Activated CD4-positive, CD25-positive, alpha-beta regulatory T cell treated with anti-CD3 and anti-CD28 coated beads, Interleukin-2, amount 50 U/mL, for 72 hours (primary cell): Measurements from ENCODE around the gene GNG2.

Experiments used
- DNase-seq: peaks from one replicate; pipeline ENCODE4 v3.0.0; 2021

The GNG2 gene

GRCh38 chr14:52000019-52000582 lies 139.7 kb downstream of the GNG2 start:
- DNase-seq: no peak

- no peak for DNase-seq
Observed at GRCh38 chr14:52000696-52001095, 140.3 kb downstream of the GNG2 start.

- no peak for DNase-seq
Observed at GRCh38 chr14:52002542-52002941, 142.1 kb downstream of the GNG2 start.

GRCh38 chr14:52003324-52003723 lies 142.9 kb downstream of the GNG2 start:
- no peak for DNase-seq

GRCh38 chr14:52005625-52006024 lies 145.2 kb downstream of the GNG2 start:
- DNase-seq: no peak

GRCh38 chr14:52006361-52006760 lies 145.9 kb downstream of the GNG2 start:
- no peak for DNase-seq

GRCh38 chr14:52007211-52007610 lies 146.8 kb downstream of the GNG2 start:
- DNase-seq: no peak

- DNase-seq: no peak
Observed at GRCh38 chr14:52007637-52008036, 147.2 kb downstream of the GNG2 start.

GRCh38 chr14:52008136-52008535 lies 147.7 kb downstream of the GNG2 start:
- DNase-seq: no peak

- no peak for DNase-seq
Observed at GRCh38 chr14:52010173-52010693, 149.8 kb downstream of the GNG2 start.

GRCh38 chr14:52011523-52011922 lies 151.1 kb downstream of the GNG2 start:
- no peak for DNase-seq

GRCh38 chr14:52012635-52013034 lies 152.2 kb downstream of the GNG2 start:
- DNase-seq: no peak

GRCh38 chr14:52013984-52014600 lies 153.7 kb downstream of the GNG2 start:
- DNase-seq: no peak

GRCh38 chr14:52014601-52015267 lies 154.3 kb downstream of the GNG2 start:
- DNase-seq: no peak

GRCh38 chr14:52015411-52016030 lies 155.1 kb downstream of the GNG2 start:
- no peak for DNase-seq

GRCh38 chr14:52018252-52018651 lies 157.8 kb downstream of the GNG2 start:
- no peak for DNase-seq

GRCh38 chr14:52018970-52019369 lies 158.6 kb downstream of the GNG2 start:
- no peak for DNase-seq
